NT2/D1 (cell line): Measurements from ENCODE around the gene GLP1R.

Experiments
- DNase-seq: peaks from one replicate; pipeline ENCODE4 v3.0.0-alpha.2; 2011; ENCODE audit warnings: low read depth, low spot score
- H3K27me3 ChIP-seq: 2 replicates; pipeline ENCODE4 v1.6.0; 2011; ENCODE audit warnings: mild to moderate bottlenecking; ENCODE audit not compliant: insufficient read length, insufficient read depth
- H3K36me3 ChIP-seq: 2 replicates; pipeline ENCODE4 v1.6.1; 2011; ENCODE audit warnings: mild to moderate bottlenecking, low read length, mixed read lengths; ENCODE audit not compliant: insufficient read depth, insufficient read length
- H3K4me1 ChIP-seq: 2 replicates; pipeline ENCODE4 v1.5.1; 2011; ENCODE audit not compliant: insufficient read depth, insufficient read length
- H3K4me3 ChIP-seq: 2 replicates; pipeline ENCODE4 v1.5.1; 2011; ENCODE audit warnings: low read depth; ENCODE audit not compliant: insufficient read length
- H3K9ac ChIP-seq: 2 replicates; pipeline ENCODE4 v1.6.0; 2011; ENCODE audit warnings: low read depth; ENCODE audit not compliant: insufficient read length
- H3K9me3 ChIP-seq: 2 replicates; pipeline ENCODE4 v1.5.1; 2011; ENCODE audit warnings: mild to moderate bottlenecking, low read length; ENCODE audit not compliant: insufficient read depth
- SUZ12 ChIP-seq: IDR thresholded peaks from 2 replicates; pipeline ENCODE4 v1.6.1; 2011; ENCODE audit not compliant: insufficient read length, insufficient read depth; ENCODE audit errors: extremely low read depth
- YY1 ChIP-seq: IDR thresholded peaks from 2 replicates; pipeline ENCODE4 v1.6.1; 2011; ENCODE audit not compliant: insufficient read length, insufficient read depth
- ZNF274 ChIP-seq: IDR thresholded peaks from 2 replicates; pipeline ENCODE4 v1.6.1; 2011; ENCODE audit warnings: mild to moderate bottlenecking, low read depth, low read length

GLP1R gene

DNA sequence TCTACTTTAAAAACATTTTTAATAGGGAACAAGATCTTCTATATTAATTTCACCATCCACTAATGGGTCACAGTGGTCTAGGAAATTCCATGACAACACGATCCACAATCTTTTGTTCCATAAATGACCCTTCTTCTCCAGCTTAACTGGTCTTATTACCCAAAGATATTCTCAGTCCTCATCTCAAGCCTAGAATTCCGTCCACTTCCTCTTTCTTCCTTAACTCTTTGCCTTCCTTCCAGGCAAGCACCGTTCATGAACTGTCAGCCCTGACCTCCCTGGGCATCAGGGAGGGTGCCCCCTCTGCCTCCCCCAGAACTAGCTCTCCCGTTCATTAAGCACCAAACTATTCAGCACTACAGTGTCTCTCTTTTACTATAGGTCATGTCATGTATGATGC lies 58.5 kb downstream of the GLP1R start:
- H3K27me3 ChIP-seq, result no peaks in the 10 kb centered on the region
- peaks cover 30% of the 10 kb centered on the region for H3K36me3 ChIP-seq
- no peaks in the 10 kb centered on the region for H3K4me1 ChIP-seq
- no peak overlapping the region for H3K4me3 ChIP-seq
- TF ChIP-seq ZNF274 (no peak), YY1 (no peak), SUZ12 (no peak)
- H3K9me3 ChIP-seq, result no peaks in the 10 kb centered on the region
- H3K9ac ChIP-seq, result no peak overlapping the region
- DNase-seq, result no peak

DNA sequence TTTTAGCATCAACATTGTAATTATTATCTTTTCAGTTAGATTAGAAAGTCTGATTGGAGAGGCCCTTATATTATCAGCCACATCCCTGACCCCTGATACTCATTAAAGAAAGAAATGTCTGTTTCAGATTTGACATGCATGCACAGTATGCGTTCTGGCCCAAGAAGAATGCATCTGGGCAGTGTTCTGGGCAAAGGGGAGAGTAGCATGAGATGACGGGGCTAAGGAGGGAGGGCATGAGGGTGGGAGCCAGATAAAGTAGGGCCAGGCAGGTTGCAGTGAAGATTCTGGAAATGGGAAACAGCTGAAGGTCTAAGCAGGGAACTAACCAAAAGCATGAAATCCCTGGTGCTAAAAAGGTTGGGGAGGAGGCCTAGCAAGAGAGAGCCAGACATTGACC lies 59.1 kb downstream of the GLP1R start:
- H3K9ac ChIP-seq, result no peak overlapping the region
- DNase-seq, result no peak
- H3K27me3 ChIP-seq, result no peaks in the 10 kb centered on the region
- no peak overlapping the region for H3K4me3 ChIP-seq
- H3K4me1 ChIP-seq, result no peaks in the 10 kb centered on the region
- H3K9me3 ChIP-seq, result no peaks in the 10 kb centered on the region
- H3K36me3 ChIP-seq, result peaks cover 30% of the 10 kb centered on the region
- no peak for TF ChIP-seq ZNF274
- TF ChIP-seq SUZ12, result no peak
- TF ChIP-seq YY1, result no peak

DNA sequence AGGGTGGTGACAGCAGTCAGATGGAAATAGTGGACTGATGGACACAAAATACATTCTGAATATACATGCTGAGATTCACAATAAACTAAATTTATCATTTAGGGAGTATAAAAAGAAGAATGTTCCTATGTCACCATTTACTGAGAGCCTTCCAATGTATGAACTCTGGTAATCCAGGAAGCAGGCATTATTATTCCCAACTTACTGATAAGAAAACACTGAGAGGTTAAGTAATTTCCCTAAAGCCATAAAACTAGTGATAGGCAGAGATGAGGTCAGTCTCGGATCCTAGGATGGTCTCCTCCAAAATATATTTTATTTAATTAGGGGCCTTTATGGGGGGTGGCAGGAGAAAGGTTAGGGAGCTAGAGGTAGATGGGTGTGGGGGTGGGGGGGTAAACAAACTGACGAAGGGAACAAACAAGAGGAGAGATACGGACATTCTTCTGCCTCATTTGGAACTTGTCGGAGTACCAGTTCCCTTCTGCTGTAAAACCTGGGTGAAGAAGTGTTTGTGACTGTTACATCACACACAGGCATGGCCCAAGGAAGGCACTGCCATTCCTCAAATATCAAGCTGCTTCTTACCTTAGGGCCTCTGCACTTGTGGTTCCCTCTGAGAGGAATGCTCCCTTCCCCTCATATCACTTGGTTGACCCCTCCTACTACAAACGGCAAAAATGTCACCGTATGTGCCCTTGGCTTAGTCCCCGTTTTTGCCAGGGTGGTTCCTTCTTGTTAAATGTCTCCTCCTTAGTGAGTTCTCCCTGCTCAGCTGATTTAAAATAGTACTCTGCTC lies 59.7 kb downstream of the GLP1R start:
- TF ChIP-seq ZNF274 (no peak), YY1 (no peak), SUZ12 (no peak)
- Histone ChIP-seq H3K9me3 (no peaks in the 10 kb centered on the region), H3K4me3 (no peak overlapping the region), H3K27me3 (no peaks in the 10 kb centered on the region), H3K9ac (no peak overlapping the region), H3K4me1 (no peaks in the 10 kb centered on the region), H3K36me3 (peaks cover 30% of the 10 kb centered on the region)
- DNase-seq, result no peak

DNA sequence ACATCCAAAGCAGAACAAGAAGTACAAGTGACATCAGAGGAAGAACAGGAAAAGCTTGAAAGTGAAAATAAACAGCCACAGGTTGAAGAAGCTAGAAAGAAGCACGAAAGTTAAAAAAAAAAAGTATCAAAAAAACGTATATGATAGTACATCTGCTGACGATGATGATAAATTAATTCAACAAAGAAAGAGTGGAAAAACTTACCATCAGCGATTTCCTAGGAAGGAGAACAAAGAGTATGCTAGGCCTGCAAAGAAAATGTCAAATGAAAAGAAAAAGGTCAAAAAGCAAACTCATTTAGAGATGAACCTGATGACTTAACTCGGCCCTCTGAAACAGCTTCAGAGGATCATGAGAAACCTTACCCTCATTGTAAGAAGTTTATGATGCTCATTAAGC lies 62.7 kb downstream of the GLP1R start:
- DNase-seq, result no peak
- Histone ChIP-seq H3K27me3 (no peaks in the 10 kb centered on the region), H3K4me1 (no peaks in the 10 kb centered on the region), H3K36me3 (peaks cover 20% of the 10 kb centered on the region), H3K9me3 (no peaks in the 10 kb centered on the region), H3K4me3 (no peak overlapping the region), H3K9ac (no peak overlapping the region)
- TF ChIP-seq YY1, result no peak
- no peak for TF ChIP-seq ZNF274
- no peak for TF ChIP-seq SUZ12

DNA sequence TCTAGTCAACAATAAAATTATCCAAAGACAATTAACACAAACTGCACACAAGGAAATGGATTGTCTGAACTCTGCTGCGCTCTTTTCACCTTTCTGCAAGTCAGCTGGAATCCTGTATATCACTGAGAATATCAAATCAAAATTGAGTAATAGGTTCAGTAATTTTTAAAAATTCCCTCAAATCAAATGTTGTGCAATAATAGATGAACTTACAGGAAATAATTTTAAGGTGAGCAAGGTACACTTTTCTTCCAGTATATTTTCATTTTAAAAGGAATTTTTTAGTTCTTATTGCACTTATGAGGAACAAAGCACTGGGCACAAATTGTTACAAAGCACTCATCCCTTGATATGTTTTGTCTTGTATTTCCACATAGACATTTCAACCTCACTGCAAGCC lies 65.2 kb downstream of the GLP1R start:
- Histone ChIP-seq H3K36me3 (peaks cover 13% of the 10 kb centered on the region), H3K4me3 (peak overlapping the region; percentile 70), H3K27me3 (no peaks in the 10 kb centered on the region), H3K9ac (peak overlapping the region; percentile 94), H3K9me3 (no peaks in the 10 kb centered on the region), H3K4me1 (no peaks in the 10 kb centered on the region)
- no peak for TF ChIP-seq YY1
- no peak for TF ChIP-seq SUZ12
- no peak for TF ChIP-seq ZNF274
- no peak for DNase-seq

DNA sequence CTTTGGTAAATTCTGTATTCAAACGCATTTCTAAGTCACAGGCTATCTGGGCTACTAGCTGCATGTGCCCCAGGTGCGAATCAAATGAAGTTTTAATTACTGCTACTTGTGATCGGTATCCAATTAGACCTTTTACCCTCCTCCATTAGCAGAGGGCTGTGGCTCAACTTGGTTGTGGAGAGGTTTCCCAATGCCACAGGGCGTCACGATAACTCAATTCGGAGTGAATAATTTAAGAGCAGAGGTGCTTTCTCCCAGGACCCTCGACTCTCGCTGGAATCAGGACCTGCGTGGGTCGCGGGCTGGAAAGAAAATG lies 65.8 kb downstream of the GLP1R start:
- peak overlapping the region; percentile 70 for H3K4me3 ChIP-seq
- H3K9ac ChIP-seq, result peak overlapping the region; percentile 94
- H3K4me1 ChIP-seq, result no peaks in the 10 kb centered on the region
- H3K9me3 ChIP-seq, result no peaks in the 10 kb centered on the region
- TF ChIP-seq ZNF274 (no peak), YY1 (no peak), SUZ12 (no peak)
- H3K36me3 ChIP-seq, result peaks cover 9% of the 10 kb centered on the region
- H3K27me3 ChIP-seq, result no peaks in the 10 kb centered on the region
- DNase-seq, result no peak

DNA sequence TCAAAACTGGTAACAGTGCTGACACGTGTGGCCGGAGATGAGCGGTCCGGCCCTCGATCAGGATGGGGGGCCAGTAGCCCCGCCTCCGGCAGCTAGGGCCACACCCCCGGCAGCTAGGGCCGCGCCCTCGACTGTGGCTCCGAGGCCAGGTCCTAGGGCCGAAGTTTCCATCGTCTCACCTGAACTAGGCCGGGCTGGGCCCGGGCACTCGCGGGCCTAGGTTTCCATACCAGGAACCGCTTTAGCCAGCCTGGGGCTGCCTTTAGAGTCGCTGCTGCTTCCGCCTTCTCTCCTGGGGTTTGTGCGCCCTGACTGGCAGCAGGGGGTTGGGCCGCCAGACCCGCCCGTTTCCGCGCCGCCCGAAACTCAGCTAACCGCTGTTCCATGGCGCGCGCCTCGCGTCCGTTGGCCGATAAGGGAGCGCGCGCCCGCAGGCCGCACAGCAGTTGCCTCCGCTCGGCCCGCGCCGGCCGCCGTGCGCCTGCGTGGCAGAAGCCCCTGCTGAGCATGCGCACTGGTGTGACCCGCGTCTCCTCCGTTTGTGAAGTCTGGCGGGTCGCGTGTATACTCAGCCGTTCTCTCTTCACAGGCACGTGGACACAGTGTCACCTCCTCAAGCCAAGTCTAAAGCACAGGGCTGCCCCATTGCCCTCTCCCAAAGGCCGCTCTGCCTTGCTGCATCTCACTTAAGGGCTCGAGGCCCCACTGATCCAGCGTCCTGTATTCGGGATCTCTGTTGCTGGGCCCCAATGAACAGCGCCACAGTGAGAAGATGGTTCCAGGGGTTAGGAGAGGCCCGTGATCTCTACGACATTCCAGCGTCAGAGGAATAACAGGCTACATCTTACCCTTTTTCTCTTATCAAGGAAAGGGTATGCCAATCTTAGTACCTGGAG lies 66.4 kb downstream of the GLP1R start, which contains the start of gene SAYSD1:
Gene SAYSD1, minus strand, starts transcription at position 483 of the 896 bp plus-strand sequence. Its CDS starts 97 bp downstream, at position 386.
- peak within 1 kb of the TSS; percentile 94 for H3K9ac ChIP-seq
- H3K27me3 ChIP-seq, result no peaks in the 10 kb centered on the region
- peaks cover 4% of the 10 kb centered on the region for H3K36me3 ChIP-seq
- no peaks in the 10 kb centered on the region for H3K4me1 ChIP-seq
- peak within 1 kb of the TSS; percentile 70 for H3K4me3 ChIP-seq
- DNase-seq, result peak; percentile 84
- TF ChIP-seq SUZ12, result no peak
- no peak for TF ChIP-seq ZNF274
- TF ChIP-seq YY1, result no peak
- H3K9me3 ChIP-seq, result no peaks in the 10 kb centered on the region
